ENCODE data around the gene NOX3. TPM values are rescaled to one million over a fixed set of nuclear protein-coding genes. Genes with fewer than 3 reads are reported as not detected.

The NOX3 gene
- total and polyA plus RNA-seq, 2 experiments from 2014 or later: not detected

DNA sequence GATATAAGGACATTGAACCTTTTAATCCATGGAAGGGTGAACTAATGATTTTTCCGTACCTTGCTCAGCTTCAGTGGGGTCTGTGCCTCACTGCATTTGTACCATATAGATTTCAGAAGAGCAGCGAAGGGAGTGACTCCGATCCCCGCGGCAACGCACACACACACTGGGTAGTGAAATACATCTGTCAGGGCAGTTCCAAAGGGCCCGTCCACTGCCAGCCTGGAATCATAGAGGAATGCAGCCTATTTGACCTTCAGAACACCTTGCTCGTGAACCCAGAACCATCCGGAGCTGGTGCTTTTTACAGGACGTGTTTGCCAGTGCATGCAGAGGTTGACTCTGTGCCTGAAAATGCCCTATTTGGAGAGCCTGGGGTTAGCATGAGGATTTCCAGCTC is 33.0 kb downstream of the NOX3 start:
- Histone ChIP-seq H3K4me1 (ENCODE audit: insufficient read depth) (peaks cover 14% of the 10 kb centered on the region), H3K27ac (ENCODE audit: low read depth) (no peak overlapping the region), H4K20me1 (replicated peaks; ENCODE audit: insufficient read depth) (no peaks in the 10 kb centered on the region), H3K9me2 (ENCODE audit: insufficient read depth) (no peaks in the 10 kb centered on the region), H2AFZ (no peak overlapping the region), H3F3A (replicated peaks; ENCODE audit: low read depth) (no peaks in the 10 kb centered on the region), H3K4me2 (no peak overlapping the region), H3K4me3 (no peak overlapping the region), H3K79me2 (replicated peaks; ENCODE audit: insufficient read depth) (no peaks in the 10 kb centered on the region), H3K36me3 (ENCODE audit: insufficient read depth) (no peaks in the 10 kb centered on the region), H3K27me3 (ENCODE audit: insufficient read depth) (no peaks in the 10 kb centered on the region)
- ATAC-seq (no peak), DNase-seq (ENCODE audit: low spot score) (no peak)
- no peaks in the 10 kb centered on the region for H3K9me3 Mint-ChIP-seq
- peaks cover 3% of the 10 kb centered on the region for H3K27me3 Mint-ChIP-seq (ENCODE audit: insufficient read depth, low read depth, poor library complexity)
- no peak overlapping the region for H3K27ac Mint-ChIP-seq
- no peaks in the 10 kb centered on the region for H3K36me3 Mint-ChIP-seq (ENCODE audit: low read depth)
- H3K4me3 Mint-ChIP-seq: no peak overlapping the region
- peaks cover 22% of the 10 kb centered on the region for H3K4me1 Mint-ChIP-seq
- TF ChIP-seq ETS1 (IDR thresholded peaks at IDR 0.05) (no peak), STAT1 (IDR thresholded peaks at IDR 0.05; ENCODE audit: unreplicated experiment) (no peak)
- TF ChIP-seq, protein P1, sequence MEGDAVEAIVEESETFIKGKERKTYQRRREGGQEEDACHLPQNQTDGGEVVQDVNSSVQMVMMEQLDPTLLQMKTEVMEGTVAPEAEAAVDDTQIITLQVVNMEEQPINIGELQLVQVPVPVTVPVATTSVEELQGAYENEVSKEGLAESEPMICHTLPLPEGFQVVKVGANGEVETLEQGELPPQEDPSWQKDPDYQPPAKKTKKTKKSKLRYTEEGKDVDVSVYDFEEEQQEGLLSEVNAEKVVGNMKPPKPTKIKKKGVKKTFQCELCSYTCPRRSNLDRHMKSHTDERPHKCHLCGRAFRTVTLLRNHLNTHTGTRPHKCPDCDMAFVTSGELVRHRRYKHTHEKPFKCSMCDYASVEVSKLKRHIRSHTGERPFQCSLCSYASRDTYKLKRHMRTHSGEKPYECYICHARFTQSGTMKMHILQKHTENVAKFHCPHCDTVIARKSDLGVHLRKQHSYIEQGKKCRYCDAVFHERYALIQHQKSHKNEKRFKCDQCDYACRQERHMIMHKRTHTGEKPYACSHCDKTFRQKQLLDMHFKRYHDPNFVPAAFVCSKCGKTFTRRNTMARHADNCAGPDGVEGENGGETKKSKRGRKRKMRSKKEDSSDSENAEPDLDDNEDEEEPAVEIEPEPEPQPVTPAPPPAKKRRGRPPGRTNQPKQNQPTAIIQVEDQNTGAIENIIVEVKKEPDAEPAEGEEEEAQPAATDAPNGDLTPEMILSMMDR (conservative IDR thresholded peaks at IDR 0.05; ENCODE audit: low read depth in 2 of 2): no peak
- TF ChIP-seq, protein P2, sequence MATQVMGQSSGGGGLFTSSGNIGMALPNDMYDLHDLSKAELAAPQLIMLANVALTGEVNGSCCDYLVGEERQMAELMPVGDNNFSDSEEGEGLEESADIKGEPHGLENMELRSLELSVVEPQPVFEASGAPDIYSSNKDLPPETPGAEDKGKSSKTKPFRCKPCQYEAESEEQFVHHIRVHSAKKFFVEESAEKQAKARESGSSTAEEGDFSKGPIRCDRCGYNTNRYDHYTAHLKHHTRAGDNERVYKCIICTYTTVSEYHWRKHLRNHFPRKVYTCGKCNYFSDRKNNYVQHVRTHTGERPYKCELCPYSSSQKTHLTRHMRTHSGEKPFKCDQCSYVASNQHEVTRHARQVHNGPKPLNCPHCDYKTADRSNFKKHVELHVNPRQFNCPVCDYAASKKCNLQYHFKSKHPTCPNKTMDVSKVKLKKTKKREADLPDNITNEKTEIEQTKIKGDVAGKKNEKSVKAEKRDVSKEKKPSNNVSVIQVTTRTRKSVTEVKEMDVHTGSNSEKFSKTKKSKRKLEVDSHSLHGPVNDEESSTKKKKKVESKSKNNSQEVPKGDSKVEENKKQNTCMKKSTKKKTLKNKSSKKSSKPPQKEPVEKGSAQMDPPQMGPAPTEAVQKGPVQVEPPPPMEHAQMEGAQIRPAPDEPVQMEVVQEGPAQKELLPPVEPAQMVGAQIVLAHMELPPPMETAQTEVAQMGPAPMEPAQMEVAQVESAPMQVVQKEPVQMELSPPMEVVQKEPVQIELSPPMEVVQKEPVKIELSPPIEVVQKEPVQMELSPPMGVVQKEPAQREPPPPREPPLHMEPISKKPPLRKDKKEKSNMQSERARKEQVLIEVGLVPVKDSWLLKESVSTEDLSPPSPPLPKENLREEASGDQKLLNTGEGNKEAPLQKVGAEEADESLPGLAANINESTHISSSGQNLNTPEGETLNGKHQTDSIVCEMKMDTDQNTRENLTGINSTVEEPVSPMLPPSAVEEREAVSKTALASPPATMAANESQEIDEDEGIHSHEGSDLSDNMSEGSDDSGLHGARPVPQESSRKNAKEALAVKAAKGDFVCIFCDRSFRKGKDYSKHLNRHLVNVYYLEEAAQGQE (IDR thresholded peaks at IDR 0.05; ENCODE audit: unreplicated experiment): no peak

GRCh38 chr6:155420492-155420891 is 35.1 kb downstream of the NOX3 start:
- Histone ChIP-seq H3F3A (replicated peaks; ENCODE audit: low read depth) (no peaks in the 10 kb centered on the region), H4K20me1 (replicated peaks; ENCODE audit: insufficient read depth) (no peaks in the 10 kb centered on the region), H3K4me2 (no peak overlapping the region), H3K36me3 (ENCODE audit: insufficient read depth) (no peaks in the 10 kb centered on the region), H3K27ac (ENCODE audit: low read depth) (no peak overlapping the region), H3K4me1 (ENCODE audit: insufficient read depth) (peaks cover 19% of the 10 kb centered on the region), H2AFZ (no peak overlapping the region), H3K9me2 (ENCODE audit: insufficient read depth) (no peaks in the 10 kb centered on the region), H3K27me3 (ENCODE audit: insufficient read depth) (no peaks in the 10 kb centered on the region), H3K79me2 (replicated peaks; ENCODE audit: insufficient read depth) (no peaks in the 10 kb centered on the region), H3K4me3 (no peak overlapping the region)
- H3K9me3 Mint-ChIP-seq: no peaks in the 10 kb centered on the region
- no peaks in the 10 kb centered on the region for H3K36me3 Mint-ChIP-seq (ENCODE audit: low read depth)
- peaks cover 34% of the 10 kb centered on the region for H3K4me1 Mint-ChIP-seq
- ATAC-seq (no peak), DNase-seq (ENCODE audit: low spot score) (no peak)
- H3K4me3 Mint-ChIP-seq: no peak overlapping the region
- H3K27me3 Mint-ChIP-seq (ENCODE audit: insufficient read depth, low read depth, poor library complexity): peaks cover 3% of the 10 kb centered on the region
- no peak overlapping the region for H3K27ac Mint-ChIP-seq
- TF ChIP-seq, protein P3, sequence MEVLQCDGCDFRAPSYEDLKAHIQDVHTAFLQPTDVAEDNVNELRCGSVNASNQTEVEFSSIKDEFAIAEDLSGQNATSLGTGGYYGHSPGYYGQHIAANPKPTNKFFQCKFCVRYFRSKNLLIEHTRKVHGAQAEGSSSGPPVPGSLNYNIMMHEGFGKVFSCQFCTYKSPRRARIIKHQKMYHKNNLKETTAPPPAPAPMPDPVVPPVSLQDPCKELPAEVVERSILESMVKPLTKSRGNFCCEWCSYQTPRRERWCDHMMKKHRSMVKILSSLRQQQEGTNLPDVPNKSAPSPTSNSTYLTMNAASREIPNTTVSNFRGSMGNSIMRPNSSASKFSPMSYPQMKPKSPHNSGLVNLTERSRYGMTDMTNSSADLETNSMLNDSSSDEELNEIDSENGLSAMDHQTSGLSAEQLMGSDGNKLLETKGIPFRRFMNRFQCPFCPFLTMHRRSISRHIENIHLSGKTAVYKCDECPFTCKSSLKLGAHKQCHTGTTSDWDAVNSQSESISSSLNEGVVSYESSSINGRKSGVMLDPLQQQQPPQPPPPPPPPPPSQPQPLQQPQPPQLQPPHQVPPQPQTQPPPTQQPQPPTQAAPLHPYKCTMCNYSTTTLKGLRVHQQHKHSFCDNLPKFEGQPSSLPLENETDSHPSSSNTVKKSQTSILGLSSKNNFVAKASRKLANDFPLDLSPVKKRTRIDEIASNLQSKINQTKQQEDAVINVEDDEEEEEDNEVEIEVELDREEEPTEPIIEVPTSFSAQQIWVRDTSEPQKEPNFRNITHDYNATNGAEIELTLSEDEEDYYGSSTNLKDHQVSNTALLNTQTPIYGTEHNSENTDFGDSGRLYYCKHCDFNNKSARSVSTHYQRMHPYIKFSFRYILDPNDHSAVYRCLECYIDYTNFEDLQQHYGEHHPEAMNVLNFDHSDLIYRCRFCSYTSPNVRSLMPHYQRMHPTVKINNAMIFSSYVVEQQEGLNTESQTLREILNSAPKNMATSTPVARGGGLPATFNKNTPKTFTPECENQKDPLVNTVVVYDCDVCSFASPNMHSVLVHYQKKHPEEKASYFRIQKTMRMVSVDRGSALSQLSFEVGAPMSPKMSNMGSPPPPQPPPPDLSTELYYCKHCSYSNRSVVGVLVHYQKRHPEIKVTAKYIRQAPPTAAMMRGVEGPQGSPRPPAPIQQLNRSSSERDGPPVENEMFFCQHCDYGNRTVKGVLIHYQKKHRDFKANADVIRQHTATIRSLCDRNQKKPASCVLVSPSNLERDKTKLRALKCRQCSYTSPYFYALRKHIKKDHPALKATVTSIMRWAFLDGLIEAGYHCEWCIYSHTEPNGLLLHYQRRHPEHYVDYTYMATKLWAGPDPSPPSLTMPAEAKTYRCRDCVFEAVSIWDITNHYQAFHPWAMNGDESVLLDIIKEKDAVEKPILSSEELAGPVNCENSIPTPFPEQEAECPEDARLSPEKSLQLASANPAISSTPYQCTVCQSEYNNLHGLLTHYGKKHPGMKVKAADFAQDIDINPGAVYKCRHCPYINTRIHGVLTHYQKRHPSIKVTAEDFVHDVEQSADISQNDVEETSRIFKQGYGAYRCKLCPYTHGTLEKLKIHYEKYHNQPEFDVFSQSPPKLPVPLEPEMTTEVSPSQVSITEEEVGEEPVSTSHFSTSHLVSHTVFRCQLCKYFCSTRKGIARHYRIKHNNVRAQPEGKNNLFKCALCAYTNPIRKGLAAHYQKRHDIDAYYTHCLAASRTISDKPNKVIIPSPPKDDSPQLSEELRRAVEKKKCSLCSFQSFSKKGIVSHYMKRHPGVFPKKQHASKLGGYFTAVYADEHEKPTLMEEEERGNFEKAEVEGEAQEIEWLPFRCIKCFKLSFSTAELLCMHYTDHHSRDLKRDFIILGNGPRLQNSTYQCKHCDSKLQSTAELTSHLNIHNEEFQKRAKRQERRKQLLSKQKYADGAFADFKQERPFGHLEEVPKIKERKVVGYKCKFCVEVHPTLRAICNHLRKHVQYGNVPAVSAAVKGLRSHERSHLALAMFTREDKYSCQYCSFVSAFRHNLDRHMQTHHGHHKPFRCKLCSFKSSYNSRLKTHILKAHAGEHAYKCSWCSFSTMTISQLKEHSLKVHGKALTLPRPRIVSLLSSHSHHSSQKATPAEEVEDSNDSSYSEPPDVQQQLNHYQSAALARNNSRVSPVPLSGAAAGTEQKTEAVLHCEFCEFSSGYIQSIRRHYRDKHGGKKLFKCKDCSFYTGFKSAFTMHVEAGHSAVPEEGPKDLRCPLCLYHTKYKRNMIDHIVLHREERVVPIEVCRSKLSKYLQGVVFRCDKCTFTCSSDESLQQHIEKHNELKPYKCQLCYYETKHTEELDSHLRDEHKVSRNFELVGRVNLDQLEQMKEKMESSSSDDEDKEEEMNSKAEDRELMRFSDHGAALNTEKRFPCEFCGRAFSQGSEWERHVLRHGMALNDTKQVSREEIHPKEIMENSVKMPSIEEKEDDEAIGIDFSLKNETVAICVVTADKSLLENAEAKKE (CRISPR knock-in tag; IDR thresholded peaks at IDR 0.05): no peak
- no peak for TF ChIP-seq POLR2AphosphoS5 (IDR thresholded peaks at IDR 0.05; ENCODE audit: low read depth)
- no peak for TF ChIP-seq ETS1 (IDR thresholded peaks at IDR 0.05)
